ENCODE data around the gene COMMD6. TPM values are rescaled to one million over a fixed set of nuclear protein-coding genes. Genes with fewer than 3 reads are reported as not detected.

The COMMD6 gene
- total and polyA plus RNA-seq, 9 of the 15 experiments (the other 6 are each of a cell fraction or from before 2014, with no cell fraction given) = 32.6 to 116 (median 65.0) TPM

GRCh38 chr13:75480671-75481175 lies 56.9 kb downstream of the COMMD6 start (continued):
- TF ChIP-seq SLC30A9 (CRISPR knock-in tag; IDR thresholded peaks at IDR 0.05) (no peak), IRF1 (CRISPR knock-in tag; IDR thresholded peaks at IDR 0.05; ENCODE audit: borderline replicate concordance) (no peak), MNT (conservative IDR thresholded peaks at IDR 0.05) (peak; percentile 50 to 55; a peak in 2 of 4 replicates), CBX1 (IDR thresholded peaks at IDR 0.05; ENCODE audit: low read depth) (no peak), HNRNPLL (IDR thresholded peaks at IDR 0.05; ENCODE audit: low read depth, low read length, poor library complexity, severe bottlenecking) (peak; percentile 69), CTBP1 (IDR thresholded peaks at IDR 0.05; ENCODE audit: borderline replicate concordance) (peak; percentile 11; the same call in 1 of the 2 replicates), SMAD4 (CRISPR knock-in tag; conservative IDR thresholded peaks at IDR 0.05) (no peak), ZSCAN32 (CRISPR knock-in tag; IDR thresholded peaks at IDR 0.05) (no peak), PTRF (tag; IDR thresholded peaks at IDR 0.05) (no peak), ZNF263 (CRISPR knock-in tag; IDR thresholded peaks at IDR 0.05; ENCODE audit: borderline replicate concordance) (peak; percentile 81), NCOA6 (IDR thresholded peaks at IDR 0.05) (no peak), NCOR1 (IDR thresholded peaks at IDR 0.05) (no peak), VEZF1 (CRISPR knock-in tag; IDR thresholded peaks at IDR 0.05) (no peak), ZNF518B (CRISPR knock-in tag; IDR thresholded peaks at IDR 0.05) (no peak), SIX5 (IDR thresholded peaks at IDR 0.05; ENCODE audit: borderline replicate concordance in 1 of 2, insufficient read depth in 1 of 2, low read depth in 1 of 2, low read length in 2 of 2) (no peak), TCF15 (CRISPR knock-in tag; IDR thresholded peaks at IDR 0.05) (no peak), CXXC5 (CRISPR knock-in tag; IDR thresholded peaks at IDR 0.05) (peak; percentile 50)
- TF ChIP-seq, protein P1, sequence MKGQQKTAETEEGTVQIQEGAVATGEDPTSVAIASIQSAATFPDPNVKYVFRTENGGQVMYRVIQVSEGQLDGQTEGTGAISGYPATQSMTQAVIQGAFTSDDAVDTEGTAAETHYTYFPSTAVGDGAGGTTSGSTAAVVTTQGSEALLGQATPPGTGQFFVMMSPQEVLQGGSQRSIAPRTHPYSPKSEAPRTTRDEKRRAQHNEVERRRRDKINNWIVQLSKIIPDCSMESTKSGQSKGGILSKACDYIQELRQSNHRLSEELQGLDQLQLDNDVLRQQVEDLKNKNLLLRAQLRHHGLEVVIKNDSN (CRISPR knock-in tag; IDR thresholded peaks at IDR 0.05) = no peak

Data from K562 (cell line).